Mucosa of descending colon (tissue), 3 donors: ENCODE results near the gene PLOD3. TPM values are rescaled to one million over a fixed set of nuclear protein-coding genes. Genes with fewer than 3 reads are reported as not detected.

Experiments
- ATAC-seq: fragments of 200-7000 bp; cut with Tn5 transposase; one replicate; pipeline ENCODE4 v1.9.1; 2020; ENCODE audit warnings: mild to moderate bottlenecking, moderate library complexity
- DNase-seq, 3 donors: peaks; one replicate each; pipeline ENCODE4 v3.0.0-alpha.2; 2020
- H3K36me3 ChIP-seq: fragments of 200-600 bp; one replicate; pipeline ENCODE4 v1.8.0; 2021; ENCODE audit warnings: low read depth, mild to moderate bottlenecking
- H3K4me1 ChIP-seq: fragments of 200-600 bp; one replicate; pipeline ENCODE4 v1.8.0; 2021; ENCODE audit warnings: low read depth, mild to moderate bottlenecking
- H3K4me3 ChIP-seq: fragments of 200-600 bp; one replicate; pipeline ENCODE4 v1.8.0; 2021; ENCODE audit warnings: mild to moderate bottlenecking
- H3K9me3 ChIP-seq: fragments of 200-600 bp; one replicate; pipeline ENCODE4 v1.8.0; 2021; ENCODE audit warnings: mild to moderate bottlenecking
- CTCF ChIP-seq: fragments of 200-600 bp; IDR thresholded peaks from one replicate; pipeline ENCODE4 v1.8.0; 2022; ENCODE audit warnings: antibody characterized with exemption, mild to moderate bottlenecking
- intact Hi-C, 2 donors: fragments of 100-400 bp; cut with DNase I in 1 of 2; cut with micrococcal nuclease in 1 of 2; formaldehyde crosslinking; loops; one replicate each; pipeline versions ENCODE4 v1.11.0 to v1.11.1; 2022; cut with DNase I, micrococcal nuclease
- total RNA-seq, 3 donors: library from RNA; stranded (reverse); fragmentation: NEBNext Ultra II Directional in 2 of 3; extraction: Animal tissue kit (Norgen Biotek cat#: 25700) in 2 of 3; gene quantifications; one replicate each; pipeline versions ENCODE4 v1.2.1 to v1.2.4, GENCODE V29; 2021 to 2023
- donor health status: DM: no; HTN: no; CAD: no; lungs with moderate emphysema.
- donor health status: DM: no; HTN: no; CAD: no.
- donor health status: DM: no; HTN: yes; CAD: no.

Gene PLOD3
- total RNA-seq, 3 donors from 2014 or later = 72.9 to 91.8 (median 87.2) TPM

DNA sequence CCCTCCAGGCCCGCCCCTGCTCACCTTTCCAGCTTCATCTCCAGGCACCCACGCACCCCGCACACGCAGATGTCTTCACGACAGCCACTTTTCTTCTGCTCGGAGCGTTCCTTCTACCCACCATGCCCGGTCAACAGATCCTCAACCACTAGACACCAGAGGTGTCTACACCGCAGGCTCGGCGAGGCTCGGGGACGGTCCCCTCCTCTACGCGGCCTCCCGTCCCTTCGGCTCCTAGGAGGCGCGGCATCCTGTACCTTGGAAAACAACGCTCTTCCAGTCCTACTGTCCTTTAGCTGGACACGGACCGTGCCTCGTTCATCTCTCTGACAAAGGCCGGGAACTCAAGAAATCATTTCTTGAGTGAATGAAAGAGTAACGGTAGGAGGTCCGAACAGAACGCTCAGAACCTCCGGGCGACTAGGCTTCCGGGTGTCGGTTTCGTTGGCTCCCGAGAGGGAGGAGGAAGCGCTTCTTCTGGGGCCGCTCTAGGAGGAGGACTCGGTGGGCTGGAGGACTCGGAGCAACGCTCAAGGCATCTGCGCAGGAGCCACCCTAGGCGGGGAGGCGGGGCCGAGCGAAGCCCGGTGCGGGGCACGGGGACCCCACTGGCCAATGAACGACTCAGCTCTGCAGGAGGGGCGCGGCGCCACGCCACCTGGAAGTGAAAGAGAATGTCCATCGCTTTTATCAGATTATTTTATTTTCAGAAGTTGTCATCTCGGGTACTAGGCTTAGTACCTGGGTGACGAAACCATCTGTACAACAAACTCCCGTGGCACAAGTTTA lies 34.7 kb upstream of the PLOD3 start:
- intact Hi-C loops = no loop called here
- no peaks in the 10 kb centered on the region for H3K9me3 ChIP-seq
- DNase-seq (peak; percentile 99 to 100 (median 100)), ATAC-seq (peak; percentile 100)
- H3K4me3 ChIP-seq = peak overlapping the region; percentile 72
- no peaks in the 10 kb centered on the region for H3K36me3 ChIP-seq
- peaks cover 18% of the 10 kb centered on the region for H3K4me1 ChIP-seq
- TF ChIP-seq CTCF = no peak

DNA sequence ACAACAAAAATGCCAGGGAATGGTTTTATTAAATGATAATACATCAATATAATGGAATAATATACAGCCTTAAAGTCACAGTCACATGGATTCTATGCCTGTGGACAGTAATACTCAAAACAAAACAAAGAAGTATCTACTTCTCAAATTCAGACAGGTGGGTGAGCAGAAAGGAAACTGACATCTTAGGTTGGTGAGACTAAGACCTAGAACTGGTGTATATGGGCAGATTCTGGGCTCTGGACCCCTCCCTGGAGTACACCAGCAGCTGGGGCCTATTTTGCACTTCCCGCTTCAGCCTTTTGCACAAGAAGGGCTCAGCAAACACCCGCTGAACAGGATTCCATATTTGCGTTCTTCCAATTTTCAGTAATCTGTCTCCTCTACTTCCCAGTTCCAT lies 32.9 kb upstream of the PLOD3 start:
- no peaks in the 10 kb centered on the region for H3K36me3 ChIP-seq
- DNase-seq (no peak), ATAC-seq (no peak)
- intact Hi-C loops = no loop called here
- TF ChIP-seq CTCF = no peak
- H3K9me3 ChIP-seq = no peaks in the 10 kb centered on the region
- H3K4me3 ChIP-seq = no peak overlapping the region
- H3K4me1 ChIP-seq = peaks cover 18% of the 10 kb centered on the region

- no peak for TF ChIP-seq CTCF
- no peaks in the 10 kb centered on the region for H3K9me3 ChIP-seq
- no peak overlapping the region for H3K4me3 ChIP-seq
- no peak for ATAC-seq
- no peak for DNase-seq
- H3K36me3 ChIP-seq = no peaks in the 10 kb centered on the region
- intact Hi-C loops = no loop called here
- peaks cover 28% of the 10 kb centered on the region for H3K4me1 ChIP-seq
These were observed 30.9 kb upstream of the PLOD3 start for GRCh38 chr7:101248276-101248675.

DNA sequence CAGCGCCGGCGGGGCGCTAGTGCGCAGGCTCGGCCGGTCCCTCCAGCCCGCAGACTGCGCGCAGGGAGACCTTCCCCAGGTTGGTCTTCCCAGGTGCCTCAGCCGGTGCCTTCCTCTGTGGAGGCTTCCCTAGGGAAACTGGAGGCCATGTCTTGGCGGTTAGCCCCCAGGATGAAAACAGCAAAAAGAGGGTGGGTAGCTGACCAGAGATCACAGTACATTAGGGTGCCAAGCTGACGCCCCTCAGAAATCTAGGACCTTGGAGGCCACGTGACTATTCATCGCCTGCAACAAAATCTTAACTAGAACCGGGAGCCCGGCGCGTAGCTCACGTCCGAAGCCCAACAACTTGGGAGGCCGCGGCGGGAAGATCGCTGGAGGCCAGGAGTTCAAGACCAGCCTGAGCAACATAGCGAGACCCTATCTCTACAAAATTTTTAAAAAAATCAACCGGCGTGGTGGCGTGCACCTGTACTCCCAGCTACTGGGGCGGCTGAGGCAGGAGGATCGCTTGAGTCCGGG lies 27.8 kb upstream of the PLOD3 start:
- peak overlapping the region; percentile 43 for H3K4me3 ChIP-seq
- no peaks in the 10 kb centered on the region for H3K9me3 ChIP-seq
- TF ChIP-seq CTCF = no peak
- H3K4me1 ChIP-seq = peaks cover 11% of the 10 kb centered on the region
- DNase-seq (peak; percentile 38 to 66 (median 56)), ATAC-seq (no peak)
- intact Hi-C loops = no loop called here
- no peaks in the 10 kb centered on the region for H3K36me3 ChIP-seq

- peak; percentile 97 for ATAC-seq
- peak; percentile 88 for TF ChIP-seq CTCF
- H3K4me1 ChIP-seq = peaks cover 11% of the 10 kb centered on the region
- peak; percentile 95 to 97 (median 95) for DNase-seq
- intact Hi-C loops = no loop called here
- H3K36me3 ChIP-seq = no peaks in the 10 kb centered on the region
- peak within 1 kb of the TSS; percentile 43 for H3K4me3 ChIP-seq
- no peaks in the 10 kb centered on the region for H3K9me3 ChIP-seq
These were observed 27.2 kb upstream of the PLOD3 start, which contains the start of gene FIS1 for GRCh38 chr7:101244375-101245146. Gene FIS1 (minus strand): TSS chr7:101245081. CDS start chr7:101245004, 77 bp downstream.
